OCI-LY1 (cell line): ENCODE data around the gene MILR1.

ENCODE experiments used
- CTCF ChIP-seq: fragments of 200-600 bp; sonication (generic), shearing (Covaris generic); IDR thresholded peaks from 2 replicates; pipeline ENCODE4 v1.5.1; 2017; ENCODE audit warnings: mild to moderate bottlenecking, antibody characterized with exemption, low read length, moderate library complexity, mixed read lengths
- EZH2 ChIP-seq: fragments of 200-600 bp; sonication (generic), shearing (Covaris generic); IDR thresholded peaks from 2 replicates; pipeline ENCODE4 v1.8.0; 2017; ENCODE audit warnings: borderline replicate concordance, mixed run types, mild to moderate bottlenecking, antibody characterized with exemption, low read length, moderate library complexity, mixed read lengths

- TF ChIP-seq CTCF (no peak), EZH2 (no peak)
These were observed 22.5 kb downstream of the MILR1 start for GRCh38 chr17:64471440-64471839.
